NCI-H1417 (cell line): ENCODE measurements around the gene VWDE.

Source experiments
- DNase-seq, 3 experiments: peaks; one replicate each; lab custom pipeline; 2025; lab: John Stamatoyannopoulos, UW

The VWDE gene

DNA sequence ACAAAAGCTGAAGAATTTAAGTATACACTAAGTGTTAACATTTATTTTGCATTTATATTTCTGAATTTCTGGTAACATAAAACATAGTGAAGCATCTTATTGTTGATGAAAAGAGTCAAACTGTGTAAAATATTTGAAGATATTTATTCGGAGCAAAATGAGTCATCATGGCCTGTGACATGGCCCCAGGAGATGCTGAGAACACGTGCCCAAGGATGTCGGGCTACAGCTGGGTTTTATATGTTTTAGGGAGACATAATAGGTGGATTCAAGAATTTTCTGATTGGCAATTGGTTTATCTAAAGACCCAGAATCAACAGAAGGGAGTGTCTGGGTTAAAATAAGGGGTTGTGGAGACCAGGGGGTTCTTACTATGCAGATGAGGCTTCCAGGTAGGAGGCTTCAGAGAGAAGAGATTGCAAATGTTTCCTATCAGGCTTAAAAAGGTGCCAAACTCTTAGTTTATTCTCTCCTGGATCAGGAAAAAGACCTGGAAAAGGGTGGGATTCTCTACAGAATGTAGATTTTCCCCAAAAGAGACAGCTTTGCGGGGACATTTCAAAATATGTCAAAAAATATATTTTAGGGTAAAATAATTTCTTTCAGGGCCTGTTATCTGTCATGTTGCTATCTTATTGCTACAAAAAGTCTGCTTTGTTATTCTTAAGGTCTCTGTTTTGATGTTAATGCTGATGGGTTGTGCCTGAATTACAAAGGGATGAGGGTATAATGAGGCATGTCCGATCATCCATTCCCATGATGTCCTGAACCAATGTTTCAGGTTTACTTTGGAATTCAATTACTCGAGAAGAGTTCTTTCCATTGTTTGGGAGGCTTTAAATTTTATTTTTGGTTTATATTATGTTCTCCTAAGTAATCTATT is 74.5 kb downstream of the VWDE start:
- DNase-seq, result no peak

DNA sequence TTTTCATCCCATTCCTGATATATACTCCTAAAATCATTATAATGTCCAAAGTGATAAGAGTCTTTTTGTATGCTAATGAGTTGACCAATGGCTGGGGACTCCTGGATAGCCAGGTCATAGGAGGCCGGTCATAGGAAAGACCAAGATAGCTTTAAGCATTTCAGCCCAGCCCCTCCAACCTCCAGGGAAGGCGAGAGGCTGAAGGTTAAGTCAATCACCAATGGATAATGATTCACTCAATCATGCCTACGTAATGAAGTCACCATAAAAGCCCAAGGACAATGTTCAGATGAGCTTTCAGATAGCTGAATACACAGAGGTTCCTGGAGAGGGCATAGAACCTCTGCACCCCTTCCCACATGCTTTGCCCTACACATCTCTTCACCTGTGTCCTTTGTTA is 75.7 kb downstream of the VWDE start:
- DNase-seq, result no peak

- no peak for DNase-seq
Measured at GRCh38 chr7:12325646-12326045, 78.0 kb downstream of the VWDE start.

DNA sequence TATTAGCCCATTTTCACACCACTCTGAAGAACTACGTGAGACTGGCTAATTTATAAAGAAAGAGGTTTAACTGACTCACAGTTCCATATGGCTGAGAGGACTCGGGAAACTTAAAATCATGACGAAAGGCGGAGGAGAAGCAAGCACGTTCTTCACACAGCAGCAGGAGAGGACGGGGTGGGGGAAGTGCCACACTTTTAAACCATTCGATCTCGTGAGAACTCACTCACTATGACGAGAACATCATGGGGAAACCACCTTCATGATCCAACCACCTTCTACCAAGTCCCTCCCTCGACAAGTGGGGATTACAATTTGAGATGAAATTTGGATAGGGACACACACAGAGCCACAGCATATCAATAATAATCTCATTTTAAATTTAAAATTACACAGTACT is 80.2 kb downstream of the VWDE start:
- DNase-seq, result no peak

DNA sequence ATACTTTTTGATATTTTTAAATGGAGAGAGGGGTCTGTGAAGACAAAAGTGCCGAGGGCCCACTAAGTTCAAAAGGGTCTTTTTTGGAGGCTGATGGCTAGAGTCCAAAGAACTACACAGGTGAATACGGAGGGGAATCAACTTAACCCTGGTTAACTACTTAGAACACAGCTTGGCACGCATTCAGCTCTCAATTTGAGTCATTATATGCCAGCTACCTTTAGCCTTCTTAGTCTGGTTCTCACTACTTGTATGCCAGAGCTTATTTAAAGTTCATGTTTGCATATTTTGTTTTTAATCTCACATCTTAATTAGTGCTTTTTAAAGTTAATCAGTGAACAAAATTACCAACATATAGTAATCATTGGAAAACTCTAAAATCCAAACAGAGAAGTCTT is 80.8 kb downstream of the VWDE start:
- peak in 1 of 3 experiments; percentile 32 for DNase-seq

- peak in 2 of 3 experiments; percentile 24 to 70 for DNase-seq
Measured at GRCh38 chr7:12322284-12322902, 81.3 kb downstream of the VWDE start.

DNA sequence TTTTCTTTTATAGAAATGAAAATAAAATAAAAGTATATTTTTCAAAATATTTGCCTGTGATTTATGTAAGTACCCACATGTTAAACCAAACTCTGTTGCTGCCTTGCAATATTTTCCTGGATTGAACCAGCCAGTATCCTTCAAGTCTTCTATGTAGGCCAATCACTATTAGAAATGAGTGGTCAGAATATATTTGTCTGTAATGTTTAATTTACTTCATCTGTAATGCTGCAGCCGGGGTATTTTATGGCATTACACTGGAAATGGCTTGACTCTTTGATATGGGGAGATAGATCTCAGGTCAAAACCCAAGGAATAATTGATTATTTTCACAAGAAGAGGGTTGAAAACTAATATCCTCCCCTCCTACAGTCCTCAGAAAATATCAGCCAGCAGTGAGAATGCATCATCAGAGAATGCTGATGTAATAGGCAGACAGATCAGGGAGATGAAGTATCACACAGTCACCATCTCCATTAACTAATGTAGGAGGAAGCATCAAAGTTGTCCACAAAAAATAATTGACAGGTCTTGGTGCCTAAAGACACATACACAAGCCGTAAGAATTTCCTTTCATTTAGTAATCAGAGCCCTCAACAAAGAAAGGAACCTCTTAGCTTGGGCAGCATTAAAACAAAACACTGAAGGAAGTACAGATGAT is 82.5 kb downstream of the VWDE start:
- DNase-seq, result peak in 2 of 3 experiments; percentile 33 to 37

GRCh38 chr7:12320241-12320986 is 83.3 kb downstream of the VWDE start:
- DNase-seq, result peak in 1 of 3 experiments; percentile 50

DNA sequence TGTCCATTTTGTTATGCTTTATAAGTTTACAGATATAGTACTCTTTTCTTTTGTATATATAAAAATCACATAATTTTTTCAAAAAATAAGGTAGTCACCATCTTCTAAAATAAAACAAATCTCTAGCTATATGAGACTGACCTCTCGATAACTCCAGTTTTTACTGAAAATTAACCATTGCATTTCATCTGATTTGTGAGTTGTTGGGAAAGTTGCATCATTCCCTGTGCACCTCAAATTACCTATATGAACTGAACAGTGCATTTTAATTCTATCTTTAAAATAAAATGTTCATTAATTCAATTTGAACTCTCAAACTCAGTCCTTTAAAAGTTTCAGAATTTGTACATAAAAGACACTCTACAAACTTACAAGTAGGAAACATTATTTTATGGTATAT is 86.0 kb downstream of the VWDE start:
- no peak for DNase-seq

- no peak for DNase-seq
Measured at GRCh38 chr7:12316925-12317324, 86.7 kb downstream of the VWDE start.

GRCh38 chr7:12315049-12315448 is 88.6 kb downstream of the VWDE start:
- peak; percentile 37 to 90 (median 66) for DNase-seq

- no peak for DNase-seq
Measured at GRCh38 chr7:12314199-12314598, 89.5 kb downstream of the VWDE start.

DNA sequence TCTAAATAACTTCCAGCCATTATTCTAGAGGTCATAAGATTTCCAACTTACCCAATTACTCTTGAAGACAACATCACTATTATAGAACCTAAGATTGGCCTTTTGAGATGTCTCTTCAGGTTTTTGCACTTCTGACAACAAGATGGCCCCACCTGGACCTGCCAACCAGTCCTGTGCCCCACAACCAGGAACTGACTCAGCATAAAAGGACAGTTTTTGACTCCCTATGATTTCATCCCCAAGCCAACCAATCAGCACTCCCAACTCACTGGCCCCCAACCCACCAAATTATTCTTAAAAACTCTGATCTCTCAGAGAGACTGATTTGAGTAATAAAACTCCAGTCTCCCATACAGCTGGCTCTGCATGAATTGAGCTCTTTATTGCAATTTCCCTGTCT is 98.2 kb downstream of the VWDE start:
- DNase-seq, result no peak

GRCh38 chr7:12303495-12303894 is 100.2 kb downstream of the VWDE start:
- DNase-seq, result peak; percentile 18 to 76 (median 40)

DNA sequence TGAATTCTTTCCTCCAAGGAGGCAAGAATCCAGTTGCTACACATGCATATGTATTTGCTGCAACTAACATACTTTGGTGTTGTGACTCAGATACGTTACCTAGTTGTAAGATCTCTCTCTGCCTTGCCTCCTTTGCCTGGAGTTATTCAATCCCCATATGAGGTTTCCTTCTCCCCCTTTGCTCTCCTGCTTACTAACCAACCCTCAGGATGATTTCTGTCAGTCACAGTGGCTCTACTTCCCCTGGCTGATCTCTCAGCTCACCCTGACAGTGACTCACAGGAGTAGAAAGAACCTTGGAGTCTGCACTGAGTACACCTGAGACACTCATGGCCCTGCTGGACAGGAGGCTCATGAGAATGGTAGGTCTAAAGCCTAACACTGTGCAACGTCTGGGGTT is 100.6 kb downstream of the VWDE start:
- DNase-seq, result no peak

DNA sequence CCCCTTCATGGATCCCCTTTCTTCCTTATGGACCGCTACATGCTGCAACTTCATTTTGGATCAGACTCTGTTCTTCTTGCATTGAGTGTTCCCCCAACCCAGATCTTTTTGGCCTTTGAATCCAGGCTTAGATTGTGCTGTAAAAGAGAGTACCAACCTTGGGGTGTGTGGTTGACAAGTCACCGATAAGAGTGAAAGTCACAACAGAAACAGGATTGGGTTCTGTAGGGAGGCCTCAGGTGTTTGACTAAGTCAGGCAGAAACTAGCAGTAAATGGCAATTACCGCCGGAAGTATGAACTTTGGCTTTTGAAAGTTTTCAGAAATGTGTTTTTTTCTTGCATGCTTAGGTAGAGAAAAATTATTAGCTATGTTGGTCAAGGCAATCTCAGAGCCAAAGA is 103.2 kb downstream of the VWDE start:
- no peak for DNase-seq

- no peak for DNase-seq
Measured at GRCh38 chr7:12299367-12299766, 104.3 kb downstream of the VWDE start.

- no peak for DNase-seq
Measured at GRCh38 chr7:12297283-12298108, 106.2 kb downstream of the VWDE start.

- no peak for DNase-seq
Measured at GRCh38 chr7:12296051-12296570, 107.6 kb downstream of the VWDE start.

- no peak for DNase-seq
Measured at GRCh38 chr7:12294701-12295100, 109.0 kb downstream of the VWDE start.

DNA sequence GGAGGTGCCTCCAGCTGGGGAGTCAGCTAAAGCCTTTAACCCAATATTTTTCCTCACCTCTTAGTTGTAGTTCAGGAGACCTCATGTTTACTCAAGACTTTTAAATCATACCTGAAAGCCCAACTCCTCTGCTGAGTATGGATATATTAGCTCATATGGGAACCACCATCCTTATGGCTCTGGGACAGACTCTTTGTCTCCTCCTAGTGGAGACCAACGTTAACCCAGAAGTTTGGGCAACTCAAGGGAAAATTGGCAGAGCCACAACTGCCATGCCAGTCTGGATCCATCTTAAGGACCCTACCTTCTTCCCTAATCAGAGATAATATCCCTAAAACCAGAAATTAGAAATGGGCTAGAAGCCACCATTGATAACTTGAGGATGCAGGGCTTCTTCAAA is 111.8 kb downstream of the VWDE start:
- no peak for DNase-seq
